HG03045 (cell line): ENCODE results near the gene YARS1.
"Not testable (repeated sequence)": the region's sequence is repeated elsewhere in the genome, so short reads cannot be mapped to it uniquely, and the experiment has no call there.

Source experiments
- ATAC-seq: cut with Tn5 transposase; IDR thresholded peaks from one replicate; pipeline ENCODE4 v1.9.1; 2021; ENCODE audit warnings: mild to moderate bottlenecking, moderate library complexity; ENCODE audit not compliant: unreplicated experiment

The YARS1 gene

GRCh38 chr1:32817815-32818786, 943 bp upstream of the YARS1 start:
- ATAC-seq, result peak; percentile 12

GRCh38 chr1:32816676-32817158, 441 bp downstream of the YARS1 start:
- no peak for ATAC-seq

- no peak for ATAC-seq
These were observed 3.0 kb downstream of the YARS1 start for GRCh38 chr1:32813941-32814739.

- ATAC-seq, result no peak
These were observed 5.2 kb downstream of the YARS1 start for GRCh38 chr1:32811917-32812316.

- no peak for ATAC-seq
These were observed 5.9 kb downstream of the YARS1 start for GRCh38 chr1:32811265-32811664.

- ATAC-seq, result no peak
These were observed 6.8 kb downstream of the YARS1 start for GRCh38 chr1:32810358-32810757.

- ATAC-seq, result no peak
These were observed 8.6 kb downstream of the YARS1 start for GRCh38 chr1:32808580-32808979.

GRCh38 chr1:32806910-32807523, 10.1 kb downstream of the YARS1 start:
- no peak for ATAC-seq

GRCh38 chr1:32806290-32806689, 10.9 kb downstream of the YARS1 start:
- no peak for ATAC-seq

GRCh38 chr1:32804460-32804859, 12.7 kb downstream of the YARS1 start:
- not testable (repeated sequence) for ATAC-seq

- ATAC-seq, result no peak
These were observed 16.0 kb downstream of the YARS1 start for GRCh38 chr1:32801096-32801715.

GRCh38 chr1:32798679-32799416, 18.3 kb downstream of the YARS1 start:
- no peak for ATAC-seq

GRCh38 chr1:32798191-32798590, 19.0 kb downstream of the YARS1 start:
- ATAC-seq, result no peak

- ATAC-seq, result no peak
These were observed 19.7 kb downstream of the YARS1 start for GRCh38 chr1:32797456-32797855.

GRCh38 chr1:32795763-32796162, 21.4 kb downstream of the YARS1 start:
- ATAC-seq, result not testable (repeated sequence)

GRCh38 chr1:32791881-32792280, 25.3 kb downstream of the YARS1 start:
- no peak for ATAC-seq

- ATAC-seq, result not testable (repeated sequence)
These were observed 27.8 kb downstream of the YARS1 start for GRCh38 chr1:32789356-32789755.

- ATAC-seq, result no peak
These were observed 30.3 kb downstream of the YARS1 start for GRCh38 chr1:32786856-32787255.

- ATAC-seq, result no peak
These were observed 32.3 kb downstream of the YARS1 start for GRCh38 chr1:32784817-32785216.

- no peak for ATAC-seq
These were observed 33.3 kb downstream of the YARS1 start for GRCh38 chr1:32783851-32784250.
